HG03095 (cell line): ENCODE results near the gene KRTAP5-6.

Experiments used
- ATAC-seq: cut with Tn5 transposase; IDR thresholded peaks from one replicate; pipeline ENCODE4 v1.9.1; 2021; ENCODE audit warnings: moderate library complexity; ENCODE audit not compliant: unreplicated experiment

Gene KRTAP5-6

GRCh38 chr11:1746511-1746931 lies 49.5 kb downstream of the KRTAP5-6 start:
- ATAC-seq, result no peak

GRCh38 chr11:1746956-1747752 lies 50.2 kb downstream of the KRTAP5-6 start:
- ATAC-seq, result no peak
